IPS-15b (cell line): ENCODE results near the gene CRISP3.

Experiments
- H3K27me3 ChIP-seq: one replicate; pipeline ENCODE4 v1.6.1; 2013; ENCODE audit warnings: low read length; ENCODE audit not compliant: control insufficient read depth, insufficient read depth
- H3K36me3 ChIP-seq: one replicate; pipeline ENCODE4 v1.6.1; 2013; ENCODE audit warnings: low read length; ENCODE audit not compliant: control insufficient read depth, insufficient read depth
- H3K4me1 ChIP-seq: one replicate; pipeline ENCODE4 v1.6.1; 2013; ENCODE audit warnings: mild to moderate bottlenecking, low read length; ENCODE audit not compliant: control insufficient read depth, insufficient read depth
- H3K4me3 ChIP-seq: one replicate; pipeline ENCODE4 v1.5.1; 2013; ENCODE audit warnings: low read depth, low read length
- H3K9ac ChIP-seq: one replicate; pipeline ENCODE4 v1.6.1; 2013; ENCODE audit warnings: low read depth, mild to moderate bottlenecking, low read length
- H3K9me3 ChIP-seq: one replicate; pipeline ENCODE4 v1.6.1; 2013; ENCODE audit warnings: mild to moderate bottlenecking, low read length; ENCODE audit not compliant: control insufficient read depth, insufficient read depth

Gene CRISP3

DNA sequence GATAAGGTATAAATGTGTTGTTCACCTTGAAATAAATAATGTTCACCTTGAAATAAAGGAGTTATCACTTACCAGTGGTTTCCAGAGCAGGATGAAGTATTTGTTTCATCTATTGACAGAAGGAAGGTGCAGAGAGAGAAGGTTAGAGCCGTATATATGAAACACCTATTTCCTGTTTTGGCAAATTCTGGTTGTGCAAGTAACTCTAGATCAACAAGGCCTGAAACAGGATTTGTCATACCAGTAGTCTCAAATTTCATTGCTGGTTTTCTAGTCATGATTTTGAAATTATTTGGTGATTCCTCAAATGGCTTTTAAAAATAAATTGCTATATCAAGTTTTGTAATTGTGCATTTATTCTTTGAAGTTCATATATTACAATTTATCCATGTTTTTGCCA, at the start of gene CRISP3:
Gene CRISP3 (minus strand): TSS at position 130 of the 400 bp plus-strand sequence. CDS start 21 bp downstream, at position 109.
- Histone ChIP-seq H3K36me3 (no peaks in the 10 kb centered on the region), H3K9me3 (no peaks in the 10 kb centered on the region), H3K4me3 (no peak within 1 kb of the TSS), H3K27me3 (no peaks in the 10 kb centered on the region), H3K4me1 (no peaks in the 10 kb centered on the region), H3K9ac (no peak within 1 kb of the TSS)

DNA sequence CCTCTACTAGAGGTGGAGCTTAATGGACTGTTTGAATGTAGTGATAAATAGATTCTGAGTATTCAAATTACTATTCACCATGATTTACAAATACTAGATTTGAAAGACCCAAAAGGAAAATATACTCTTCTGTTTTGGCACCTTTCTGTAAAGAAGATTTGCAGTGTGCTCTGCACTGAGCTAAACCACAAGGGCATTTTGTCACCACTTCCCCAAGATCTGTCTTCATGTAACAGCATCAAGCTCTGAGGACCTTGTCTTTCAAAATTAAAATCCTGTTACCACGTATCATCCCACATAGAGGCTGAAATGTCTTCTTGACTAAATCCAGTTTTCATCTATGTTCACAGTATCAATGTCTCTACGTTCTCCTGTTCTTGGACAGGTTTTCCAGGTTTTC, 46.2 kb upstream of the CRISP3 start:
- H3K9me3 ChIP-seq = no peaks in the 10 kb centered on the region
- H3K4me3 ChIP-seq = no peak overlapping the region
- no peak overlapping the region for H3K9ac ChIP-seq
- no peaks in the 10 kb centered on the region for H3K4me1 ChIP-seq
- H3K27me3 ChIP-seq = no peaks in the 10 kb centered on the region
- no peaks in the 10 kb centered on the region for H3K36me3 ChIP-seq

DNA sequence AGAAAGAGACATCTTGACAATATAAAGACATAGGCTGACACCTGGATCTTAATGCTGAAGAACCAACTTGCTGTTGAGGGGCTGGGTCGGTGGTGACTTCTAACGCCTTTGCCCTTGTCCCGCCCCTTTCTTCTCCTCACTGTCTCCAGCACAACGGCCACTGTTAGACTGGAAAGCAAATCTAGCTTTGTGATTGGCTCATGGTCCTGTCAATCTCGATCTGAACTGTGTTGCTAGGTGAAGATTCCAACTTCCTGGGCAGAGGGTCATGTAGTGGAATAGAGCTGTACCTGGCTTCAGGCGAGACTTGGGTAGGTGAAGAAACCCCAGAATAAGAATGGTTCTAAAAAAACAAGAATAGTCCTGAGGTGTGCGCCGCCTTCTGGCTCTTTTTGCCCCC, 43.0 kb upstream of the CRISP3 start, which contains the start of gene PGK2:
Gene PGK2 (minus strand): TSS at position 110 of the 400 bp plus-strand sequence. CDS start 98 bp downstream, at position 12.
- no peaks in the 10 kb centered on the region for H3K4me1 ChIP-seq
- no peaks in the 10 kb centered on the region for H3K36me3 ChIP-seq
- H3K4me3 ChIP-seq = no peak within 1 kb of the TSS
- H3K9me3 ChIP-seq = no peaks in the 10 kb centered on the region
- no peak within 1 kb of the TSS for H3K9ac ChIP-seq
- no peaks in the 10 kb centered on the region for H3K27me3 ChIP-seq

DNA sequence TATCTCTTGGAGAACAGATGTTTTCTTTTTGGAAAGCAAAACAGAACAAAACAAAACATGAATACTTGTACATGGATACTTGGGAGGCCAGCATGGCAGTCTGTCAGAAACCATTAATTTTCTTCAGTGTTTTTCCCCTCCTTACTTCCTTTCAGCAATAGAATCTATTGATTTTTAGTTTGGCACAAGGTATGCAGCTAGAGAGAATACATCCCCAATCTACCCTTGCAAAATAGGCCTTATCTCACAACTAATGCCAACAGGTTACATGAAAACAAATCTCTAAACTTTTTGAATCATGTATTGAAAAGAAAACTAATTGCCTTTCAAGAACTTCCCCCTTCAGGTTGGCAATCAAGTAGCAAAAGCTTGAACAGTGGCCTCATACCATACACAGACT, 40.1 kb upstream of the CRISP3 start:
- H3K9me3 ChIP-seq = no peaks in the 10 kb centered on the region
- H3K9ac ChIP-seq = no peak overlapping the region
- no peaks in the 10 kb centered on the region for H3K4me1 ChIP-seq
- no peaks in the 10 kb centered on the region for H3K36me3 ChIP-seq
- no peaks in the 10 kb centered on the region for H3K27me3 ChIP-seq
- no peak overlapping the region for H3K4me3 ChIP-seq

DNA sequence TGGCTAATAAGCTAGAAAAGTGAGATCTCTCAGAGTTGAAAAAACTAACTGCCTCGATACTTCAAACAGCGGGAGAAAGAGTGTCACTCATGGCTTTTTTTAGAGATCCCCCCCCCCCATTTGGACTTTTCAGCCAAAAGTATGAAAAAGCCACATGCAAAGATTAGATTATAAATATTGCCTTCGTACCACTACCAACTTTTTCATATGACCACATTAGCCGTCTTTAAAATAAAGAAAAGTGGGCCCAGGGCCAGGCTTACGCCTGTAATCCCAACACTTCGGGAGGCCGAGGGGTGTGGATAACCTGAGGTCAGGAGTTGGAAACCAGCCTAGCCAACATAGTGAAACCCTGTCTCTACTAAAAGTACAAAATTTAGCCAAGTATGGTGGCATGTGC, 38.5 kb upstream of the CRISP3 start:
- Histone ChIP-seq H3K27me3 (no peaks in the 10 kb centered on the region), H3K4me1 (no peaks in the 10 kb centered on the region), H3K9me3 (no peaks in the 10 kb centered on the region), H3K4me3 (no peak overlapping the region), H3K36me3 (no peaks in the 10 kb centered on the region), H3K9ac (no peak overlapping the region)

GRCh38 chr6:49782293-49782692, 38.1 kb upstream of the CRISP3 start:
- no peaks in the 10 kb centered on the region for H3K4me1 ChIP-seq
- H3K27me3 ChIP-seq = no peaks in the 10 kb centered on the region
- no peak overlapping the region for H3K9ac ChIP-seq
- no peak overlapping the region for H3K4me3 ChIP-seq
- no peaks in the 10 kb centered on the region for H3K36me3 ChIP-seq
- H3K9me3 ChIP-seq = no peaks in the 10 kb centered on the region

DNA sequence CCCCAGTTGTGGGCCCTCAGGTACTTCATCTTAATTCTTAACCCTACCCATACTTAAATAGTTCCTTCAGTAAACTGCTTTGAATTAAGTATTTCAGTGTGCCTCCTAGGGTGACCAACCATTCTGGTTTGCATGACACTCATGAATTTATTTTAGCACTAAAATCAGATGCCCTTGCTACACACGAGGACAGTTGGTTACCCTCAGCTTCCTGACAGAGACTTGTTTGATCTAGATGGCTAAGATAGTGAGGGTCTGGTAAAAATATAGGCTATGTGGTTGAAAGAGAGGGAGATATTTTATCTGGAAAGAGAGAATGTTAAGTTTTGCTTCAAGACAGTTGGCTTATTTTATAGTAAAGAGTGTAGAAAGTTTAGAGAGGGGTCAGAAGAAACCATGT, 32.3 kb upstream of the CRISP3 start:
- no peaks in the 10 kb centered on the region for H3K36me3 ChIP-seq
- no peak overlapping the region for H3K4me3 ChIP-seq
- H3K27me3 ChIP-seq = no peaks in the 10 kb centered on the region
- H3K9me3 ChIP-seq = no peaks in the 10 kb centered on the region
- H3K4me1 ChIP-seq = no peaks in the 10 kb centered on the region
- H3K9ac ChIP-seq = no peak overlapping the region

DNA sequence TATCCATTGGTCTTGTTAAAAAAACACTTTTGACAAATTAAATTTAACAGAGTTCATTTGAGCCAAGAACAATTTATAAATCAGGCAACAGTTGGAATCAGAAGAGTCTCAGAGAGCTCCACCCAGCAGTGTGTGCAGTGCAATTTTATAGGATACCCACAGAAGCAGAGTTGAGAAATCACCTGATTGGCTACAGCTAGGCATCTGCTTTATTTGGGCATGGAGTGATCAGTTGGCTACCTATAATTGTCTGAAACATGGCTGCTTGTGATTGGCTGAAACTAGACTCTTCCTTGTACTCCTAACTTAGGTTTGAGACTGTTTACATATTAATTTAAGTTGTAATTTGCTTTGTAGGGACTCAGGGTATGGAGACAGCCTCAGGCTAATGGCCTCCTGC, 30.9 kb upstream of the CRISP3 start:
- no peaks in the 10 kb centered on the region for H3K9me3 ChIP-seq
- H3K4me1 ChIP-seq = no peaks in the 10 kb centered on the region
- H3K36me3 ChIP-seq = no peaks in the 10 kb centered on the region
- no peak overlapping the region for H3K9ac ChIP-seq
- H3K27me3 ChIP-seq = no peaks in the 10 kb centered on the region
- H3K4me3 ChIP-seq = no peak overlapping the region

DNA sequence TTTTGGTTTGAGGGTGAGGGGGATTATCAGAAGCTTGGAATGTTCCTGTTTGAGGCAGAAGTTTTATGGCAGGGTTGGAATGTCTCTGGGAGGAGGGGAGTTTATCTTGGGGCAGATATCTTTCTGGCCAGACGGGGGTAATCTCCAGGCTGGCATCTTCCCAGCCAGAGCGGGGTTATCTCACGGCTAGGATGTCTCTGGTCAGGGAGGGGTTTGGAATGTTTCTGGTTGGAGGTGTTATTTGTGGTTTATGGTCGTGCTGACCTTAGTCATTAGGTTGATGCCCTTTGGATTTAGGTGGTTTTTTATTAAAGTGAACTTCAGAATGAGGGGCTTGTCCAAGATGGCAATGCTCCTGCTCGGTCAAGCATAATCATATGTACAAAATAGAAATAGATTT, 28.1 kb upstream of the CRISP3 start:
- no peaks in the 10 kb centered on the region for H3K9me3 ChIP-seq
- H3K9ac ChIP-seq = no peak overlapping the region
- no peaks in the 10 kb centered on the region for H3K4me1 ChIP-seq
- H3K27me3 ChIP-seq = no peaks in the 10 kb centered on the region
- no peaks in the 10 kb centered on the region for H3K36me3 ChIP-seq
- H3K4me3 ChIP-seq = no peak overlapping the region

DNA sequence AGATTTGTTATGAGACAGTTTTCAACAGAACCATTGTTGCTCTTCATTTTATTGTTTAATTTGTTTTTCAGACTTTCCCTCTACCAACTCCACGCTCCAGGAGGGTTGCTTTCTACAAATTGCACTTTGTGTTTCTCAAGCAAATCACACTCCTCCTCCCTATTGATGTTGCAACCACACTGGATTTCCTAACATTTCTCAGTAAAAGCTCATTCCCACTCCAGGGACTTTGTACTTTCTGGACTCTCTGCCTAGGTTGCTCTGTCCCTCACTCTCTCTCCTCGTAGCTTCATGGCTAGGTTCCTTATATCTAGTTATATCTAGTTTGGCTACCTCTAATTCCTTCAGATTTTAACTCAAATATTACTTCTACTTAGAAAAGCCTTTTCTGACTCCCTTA, 22.6 kb upstream of the CRISP3 start:
- Histone ChIP-seq H3K27me3 (no peaks in the 10 kb centered on the region), H3K9ac (no peak overlapping the region), H3K9me3 (no peaks in the 10 kb centered on the region), H3K4me3 (no peak overlapping the region), H3K36me3 (no peaks in the 10 kb centered on the region), H3K4me1 (no peaks in the 10 kb centered on the region)

- Histone ChIP-seq H3K9ac (no peak overlapping the region), H3K4me1 (no peaks in the 10 kb centered on the region), H3K4me3 (no peak overlapping the region), H3K27me3 (no peaks in the 10 kb centered on the region), H3K36me3 (no peaks in the 10 kb centered on the region), H3K9me3 (no peaks in the 10 kb centered on the region)
Observed at GRCh38 chr6:49764571-49765236, 20.5 kb upstream of the CRISP3 start.

DNA sequence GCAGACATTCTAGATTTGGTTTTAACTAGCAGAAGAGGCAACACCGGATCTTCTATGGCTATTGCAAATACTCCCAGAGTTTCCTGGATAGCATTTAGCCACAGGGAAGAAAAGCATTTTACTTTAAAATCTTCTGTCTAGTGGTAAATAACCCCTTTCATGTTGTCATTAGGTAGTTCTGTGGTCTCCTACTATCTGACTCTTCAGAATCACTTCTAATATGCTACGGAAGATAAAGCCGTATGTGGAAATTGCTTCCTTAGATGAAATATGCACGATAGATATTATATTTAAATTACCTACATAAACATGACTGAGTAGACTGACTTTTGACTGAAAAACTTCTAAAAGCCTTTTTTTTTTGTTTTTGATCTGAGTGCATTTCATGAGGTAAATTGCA, 759 bp downstream of the CRISP3 start:
- Histone ChIP-seq H3K9ac (no peak overlapping the region), H3K4me1 (no peaks in the 10 kb centered on the region), H3K27me3 (no peaks in the 10 kb centered on the region), H3K9me3 (no peaks in the 10 kb centered on the region), H3K4me3 (no peak overlapping the region), H3K36me3 (no peaks in the 10 kb centered on the region)
